B cell (primary cell): Measurements from ENCODE around the gene FKRP. TPM values are rescaled to one million over a fixed set of nuclear protein-coding genes. Genes with fewer than 3 reads are reported as not detected.

Experiments
- ATAC-seq: fragments of 200-7000 bp; cut with Tn5 transposase; one replicate; pipeline ENCODE4 v1.10.0; 2021; ENCODE audit warnings: low read depth, mild to moderate bottlenecking, moderate number of reproducible peaks, moderate library complexity
- CTCF ChIA-PET: fragments of 350-600 bp; sonication (Branson Sonifier 250); formaldehyde crosslinking; loops from one replicate; lab custom pipeline; 2021; ENCODE audit warnings: antibody characterized with exemption, inconsistent platforms; lab: Charles Lee
- POLR2A ChIA-PET: fragments of 350-600 bp; sonication (Branson Sonifier 250); formaldehyde crosslinking; loops from one replicate; lab custom pipeline; 2021; ENCODE audit warnings: antibody characterized with exemption; lab: Charles Lee
- DNase-seq: peaks from one replicate; pipeline ENCODE4 v3.0.0; 2013
- H2AFZ ChIP-seq: 2 replicates; pipeline ENCODE4 v1.6.1; 2012; ENCODE audit warnings: mild to moderate bottlenecking, low read depth, low read length; ENCODE audit not compliant: insufficient read depth, poor library complexity, severe bottlenecking
- H3K27ac ChIP-seq, 2 donors: 1 replicate in 1 of 2; 2 replicates in 1 of 2; pipeline ENCODE4 v1.5.1; 2012 to 2013; ENCODE audit warnings: low read length in 2 of 2, mild to moderate bottlenecking in 2 of 2, moderate library complexity in 1 of 2
- H3K27me3 ChIP-seq, 4 experiments: fragments of 200-600 bp in 1 of 4; sonication (generic) in 1 of 4; replicated peaks in 1 of 4; 1 replicate in 2 of 4; 2 replicates in 2 of 4; pipeline versions ENCODE4 v1.6.1 to v1.7.0; 2013 to 2016; ENCODE audit warnings: low read length in 3 of 4, mild to moderate bottlenecking in 2 of 4, mixed read lengths in 1 of 4, moderate library complexity in 1 of 4; ENCODE audit not compliant: insufficient read depth in 4 of 4, control insufficient read depth in 3 of 4; ENCODE audit errors: control extremely low read depth in 1 of 4
- H3K36me3 ChIP-seq, 2 experiments: replicated peaks in 1 of 2; 1 replicate in 1 of 2; 2 replicates in 1 of 2; pipeline versions ENCODE4 v1.6.1 to v1.7.1; 2013; ENCODE audit warnings: low read length in 1 of 2; ENCODE audit not compliant: insufficient read depth in 2 of 2, control insufficient read depth in 1 of 2; ENCODE audit errors: control extremely low read depth in 1 of 2, extremely low read depth in 1 of 2
- H3K4me1 ChIP-seq, 2 donors: fragments of 200-600 bp in 1 of 2; sonication (generic) in 1 of 2; 1 replicate in 1 of 2; 2 replicates in 1 of 2; pipeline versions ENCODE4 v1.5.1 to v1.6.1; 2013 to 2017; ENCODE audit warnings: low read length in 2 of 2; ENCODE audit not compliant: control insufficient read depth in 2 of 2, insufficient read depth in 2 of 2
- H3K4me2 ChIP-seq: replicated peaks from 2 replicates; pipeline ENCODE3; 2012; ENCODE audit warnings: mild to moderate bottlenecking, low read depth, low read length; ENCODE audit not compliant: poor library complexity, severe bottlenecking
- H3K4me3 ChIP-seq, 5 experiments: fragments of 200-600 bp in 1 of 5; sonication (generic) in 1 of 5; 1 replicate in 3 of 5; 2 replicates in 2 of 5; pipeline versions ENCODE4 v1.5.1 to v1.7.0; 2011 to 2016; ENCODE audit warnings: low read length in 4 of 5, mild to moderate bottlenecking in 4 of 5, low read depth in 2 of 5, control low read depth in 1 of 5, moderate library complexity in 1 of 5; ENCODE audit not compliant: insufficient read depth in 1 of 5; ENCODE audit errors: control extremely low read depth in 1 of 5, extremely low read depth in 1 of 5
- H3K79me2 ChIP-seq: fragments of 200-600 bp; sonication (generic); one replicate; pipeline ENCODE4 v1.6.0; 2016; ENCODE audit warnings: low read length; ENCODE audit not compliant: control insufficient read depth, insufficient read depth
- H3K9ac ChIP-seq: fragments of 200-600 bp; sonication (generic); 2 replicates; pipeline ENCODE4 v1.6.1; 2017; ENCODE audit warnings: mild to moderate bottlenecking, low read length, moderate library complexity
- H3K9me3 ChIP-seq, 3 donors: one replicate each; pipeline versions ENCODE4 v1.6.1 to v1.7.1; 2013; ENCODE audit warnings: low read length in 2 of 3; ENCODE audit not compliant: control insufficient read depth in 2 of 3, insufficient read depth in 1 of 3; ENCODE audit errors: control extremely low read depth in 1 of 3
- H4K20me1 ChIP-seq: 2 replicates; pipeline ENCODE4 v1.6.0; 2012; ENCODE audit warnings: mild to moderate bottlenecking, low read length; ENCODE audit not compliant: insufficient read depth, control insufficient read depth, poor library complexity, severe bottlenecking
- H3K27ac Mint-ChIP-seq: one replicate; pipeline ENCODE4 v1.8.0; 2021; ENCODE audit warnings: mixed read lengths
- H3K27me3 Mint-ChIP-seq: one replicate; pipeline ENCODE4 v1.8.0; 2021; ENCODE audit warnings: mixed read lengths
- H3K4me1 Mint-ChIP-seq: one replicate; pipeline ENCODE4 v1.8.0; 2021; ENCODE audit warnings: mixed read lengths
- H3K4me3 Mint-ChIP-seq: one replicate; pipeline ENCODE4 v1.8.0; 2021; ENCODE audit warnings: mixed read lengths
- H3K9me3 Mint-ChIP-seq: one replicate; pipeline ENCODE4 v1.8.0; 2022; ENCODE audit warnings: mixed read lengths; ENCODE audit not compliant: insufficient read depth
- CTCF ChIP-seq: fragments of 200-600 bp; IDR thresholded peaks from one replicate; pipeline ENCODE4 v1.8.0; 2022; ENCODE audit warnings: antibody characterized with exemption, mild to moderate bottlenecking
- EZH2 ChIP-seq: IDR thresholded peaks from 2 replicates; pipeline ENCODE4 v1.6.1; 2012; ENCODE audit warnings: borderline replicate concordance, low read depth, mild to moderate bottlenecking, moderate library complexity, low read length; ENCODE audit not compliant: insufficient read depth, poor library complexity, severe bottlenecking
- WGBS: methylation state at CpG from one replicate; pipeline ENCODE4 v1.1.5; 2013; ENCODE audit warnings: missing lambda C conversion rate; ENCODE audit not compliant: insufficient coverage; 5-methylcytosine and 5-hydroxymethylcytosine counted together
- intact Hi-C: fragments of 100-400 bp; cut with micrococcal nuclease; formaldehyde crosslinking; loops from one replicate; pipeline ENCODE4 v1.10.0; 2022
- polyA plus RNA-seq: library from polyadenylated mRNA; depleted of rRNA; stranded (reverse); fragments of >200 nt; gene quantifications from 2 replicates; pipeline ENCODE4 v1.2.3, GENCODE V29; 2012
- total RNA-seq, 2 donors: library from RNA; stranded (reverse); fragments of 120-200 nt in 1 of 2; gene quantifications; 1 replicate in 1 of 2; 2 replicates in 1 of 2; pipeline versions ENCODE4 v1.2.3 to v1.2.4, GENCODE V29; 2013 to 2022

The FKRP gene
- total and polyA plus RNA-seq, 2 donors (not counting 1 experiment from before 2014, with no cell fraction given) = 30.2 to 38.8 TPM

GRCh38 chr19:46753420-46754155 lies 7.7 kb downstream of the FKRP start:
- CTCF ChIA-PET = interaction anchor here (0.6 to 8.2 kb wide), 44 partner anchors 9 to 724 kb away, joined by 3 to 245 read pairs (median 4); partner anchors contain the start of gene DACT3

More at GRCh38 chr19:46753420-46754155, 7.7 kb downstream of the FKRP start:
- no peak overlapping the region for H3K4me3 Mint-ChIP-seq
- Histone ChIP-seq H3K9ac (no peak overlapping the region), H3K4me3 (no peak overlapping the region), H3K4me2 (no peak overlapping the region), H3K36me3 (peaks cover 0 to 4% of the 10 kb centered on the region in 2 experiments), H3K27ac (no peak overlapping the region), H3K79me2 (peaks cover 8% of the 10 kb centered on the region), H3K4me1 (peaks cover 0 to 7% of the 10 kb centered on the region in 2 donors), H2AFZ (no peak overlapping the region), H3K27me3 (no peaks in the 10 kb centered on the region), H4K20me1 (peaks cover 16% of the 10 kb centered on the region), H3K9me3 (no peaks in the 10 kb centered on the region)
- no peaks in the 10 kb centered on the region for H3K27me3 Mint-ChIP-seq
- POLR2A ChIA-PET = interaction anchor here (0.5 to 0.9 kb wide), 6 partner anchors 39 to 259 kb away, joined by 3 to 5 read pairs (median 4); no protein-coding TSS in a partner anchor
- peaks cover 18% of the 10 kb centered on the region for H3K4me1 Mint-ChIP-seq
- no peak for TF ChIP-seq EZH2
- peak; percentile 65 for TF ChIP-seq CTCF
- H3K27ac Mint-ChIP-seq = peak overlapping the region; percentile 32
- intact Hi-C loops = loop anchor here (1.0 kb wide), 2 partner anchors 49 to 224 kb away; no protein-coding TSS in a partner anchor
- no peaks in the 10 kb centered on the region for H3K9me3 Mint-ChIP-seq
- WGBS = 22% methylated on average over 4 of the region's 4 CpGs
- ATAC-seq = peak; percentile 82
- DNase-seq = peak; percentile 78
